PC-9 (cell line): ENCODE measurements around the gene CHRNB1.
"Not testable (repeated sequence)": the region's sequence is repeated elsewhere in the genome, so short reads cannot be mapped to it uniquely, and the experiment has no call there.

ENCODE experiments used
- CTCF ChIP-seq: fragments of 200-600 bp; sonication (generic); conservative IDR thresholded peaks from 2 replicates; pipeline ENCODE4 v1.6.1; 2017; ENCODE audit warnings: mixed run types, antibody characterized with exemption, mild to moderate bottlenecking, moderate library complexity
- EZH2 ChIP-seq: fragments of 200-600 bp; sonication (generic); IDR thresholded peaks from 2 replicates; pipeline ENCODE4 v1.8.0; 2017; ENCODE audit warnings: antibody characterized with exemption, low read depth

DNA sequence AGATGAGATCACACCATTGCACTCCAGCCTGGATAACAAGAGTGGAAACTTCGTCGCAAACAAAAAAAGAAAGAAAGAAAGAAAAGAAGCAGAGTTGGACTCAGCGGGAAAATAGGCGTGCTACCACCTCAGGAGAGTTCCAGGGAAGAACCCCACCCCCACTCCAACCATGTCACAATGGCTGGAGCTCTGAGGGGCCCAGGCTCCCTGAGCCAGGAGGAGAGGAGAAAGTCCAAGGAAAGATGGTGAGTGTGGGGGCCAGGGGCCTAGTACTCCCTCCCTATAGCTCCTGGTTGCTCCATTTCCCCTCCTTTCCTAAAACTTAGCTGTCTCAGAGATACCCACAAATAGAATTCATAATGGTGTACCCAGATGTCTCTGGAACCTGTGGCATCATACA, 36.4 kb downstream of the CHRNB1 start, which contains the start of gene SLC35G6:
- not testable (repeated sequence) for TF ChIP-seq CTCF, EZH2
